Ovary (tissue), 9 donors: Measurements from ENCODE around the gene HS6ST2. TPM values are rescaled to one million over a fixed set of nuclear protein-coding genes. Genes with fewer than 3 reads are reported as not detected.
A peak's percentile ranks its signal among the peaks of the same experiment; 100 is the strongest.

ENCODE experiments used
- DNase-seq, 5 donors: peaks; one replicate each; pipeline ENCODE4 v3.0.0-alpha.2; 2019 to 2020
- H3K27ac ChIP-seq, 2 donors: fragments of 200-600 bp; one replicate each; pipeline versions ENCODE4 v1.5.1 to v1.8.0; 2019 to 2022
- H3K27me3 ChIP-seq: fragments of 200-600 bp; one replicate; pipeline ENCODE4 v1.8.0; 2022
- H3K36me3 ChIP-seq: fragments of 200-600 bp; sonication (generic); one replicate; pipeline ENCODE4 v1.5.1; 2019
- H3K4me1 ChIP-seq: one replicate; pipeline ENCODE4 v1.8.1; 2013; ENCODE audit warnings: mild to moderate bottlenecking, moderate library complexity; ENCODE audit not compliant: insufficient read depth
- H3K4me3 ChIP-seq: fragments of 200-600 bp; sonication (generic); one replicate; pipeline ENCODE4 v1.5.1; 2017
- H3K9me3 ChIP-seq, 2 donors: fragments of 200-600 bp in 1 of 2; sonication (generic) in 1 of 2; one replicate each; pipeline versions ENCODE4 v1.5.1 to v1.8.1; 2013 to 2019; ENCODE audit warnings: mild to moderate bottlenecking in 1 of 2, moderate library complexity in 1 of 2
- CTCF ChIP-seq, 3 donors: fragments of 450-650 bp in 2 of 3; fragments of 200-600 bp in 1 of 3; IDR thresholded peaks; one replicate each; pipeline versions ENCODE4 v1.5.1 to v1.8.0; 2016 to 2022; ENCODE audit warnings: antibody characterized with exemption in 3 of 3, mild to moderate bottlenecking in 1 of 3
- EP300 ChIP-seq: sonication (generic); formaldehyde crosslinking; IDR thresholded peaks from one replicate; pipeline ENCODE4 v1.6.1; 2017; ENCODE audit warnings: antibody characterized with exemption
- POLR2A ChIP-seq: fragments of 450-650 bp; IDR thresholded peaks from one replicate; pipeline ENCODE4 v1.6.1; 2017; ENCODE audit warnings: antibody characterized with exemption, mild to moderate bottlenecking, moderate library complexity
- WGBS, 3 donors: extraction: QIAGEN DNeasy Blood & Tissue Kit in 1 of 3; methylation state at CpG; one replicate each; pipeline versions ENCODE4 v1.1.5 to v1.1.7; 2013 to 2017; 5-methylcytosine and 5-hydroxymethylcytosine counted together
- intact Hi-C, 4 donors: fragments of 100-400 bp; cut with DNase I; formaldehyde crosslinking; loops; one replicate each; pipeline versions ENCODE4 v1.11.0 to v1.15.1; 2022 to 2023
- polyA plus RNA-seq, 2 donors: library from polyadenylated mRNA; stranded (reverse); fragments of 200-250 nt in 1 of 2; fragments of 350-450 nt in 1 of 2; fragmentation: Illumina TruSeq in 1 of 2; extraction: RNeasy Lipid Tissue Mini Kit (QIAGEN cat#74804) in 1 of 2; gene quantifications; one replicate each; pipeline ENCODE4 v1.2.3, GENCODE V29; 2013 to 2014
- total RNA-seq, 7 donors: library from RNA; depleted of rRNA in 2 of 7; stranded (reverse); fragments of >200 nt in 2 of 7; fragmentation: NEBNext Ultra II Directional in 3 of 7; extraction: Animal tissue kit (Norgen Biotek cat#: 25700) in 3 of 7; gene quantifications; one replicate each; pipeline versions ENCODE4 v1.1.0 to v1.2.4, GENCODE V29; 2016 to 2023
- donor health status: DM: no; HTN: no; CAD: no; lungs with moderate emphysema.
- donor health status: DM: no; HTN: no; CAD: no.
- donor health status: Bipolar disorder and iron deficiency.
- donor health status: DM: yes; HTN: yes; CAD: no.
- donor health status: DM: no; HTN: no; CAD: no.
- donor health status: DM: yes; HTN: yes; CAD: no.

Gene HS6ST2
- total and polyA plus RNA-seq, 9 donors = 5.9 to 29.0 (median 12.9) TPM

- peak overlapping the region in 1 of 2 donors; percentile 58 for H3K27ac ChIP-seq
- no peak overlapping the region for H3K4me3 ChIP-seq
- no peaks in the 10 kb centered on the region for H3K9me3 ChIP-seq
- no peaks in the 10 kb centered on the region for H3K27me3 ChIP-seq
- no peaks in the 10 kb centered on the region for H3K36me3 ChIP-seq
- H3K4me1 ChIP-seq = no peaks in the 10 kb centered on the region
- 29 to 32% (median 30%) methylated on average over 8 of the region's 8 CpGs for WGBS, 3 donors
- intact Hi-C loops = no loop called here
- peak in 2 of 5 donors; percentile 23 to 38 for DNase-seq
- no peak for TF ChIP-seq CTCF (IDR thresholded peaks at IDR 0.05)
- no peak for TF ChIP-seq POLR2A
- TF ChIP-seq EP300 = no peak
Observed at GRCh38 chrX:132831336-132831973, 127.0 kb downstream of the HS6ST2 start.

- peaks cover 3% of the 10 kb centered on the region for H3K4me1 ChIP-seq
- no peak for DNase-seq
- H3K4me3 ChIP-seq = no peak overlapping the region
- 12 to 26% (median 23%) methylated on average over 2 of the region's 2 CpGs for WGBS, 3 donors
- no peak for TF ChIP-seq EP300
- no peak for TF ChIP-seq CTCF (IDR thresholded peaks at IDR 0.05)
- no peak for TF ChIP-seq POLR2A
- H3K9me3 ChIP-seq = no peaks in the 10 kb centered on the region
- intact Hi-C loops = no loop called here
- H3K36me3 ChIP-seq = no peaks in the 10 kb centered on the region
- H3K27me3 ChIP-seq = no peaks in the 10 kb centered on the region
- H3K27ac ChIP-seq = peak overlapping the region in 1 of 2 donors; percentile 22
Observed at GRCh38 chrX:132822634-132823012, 135.8 kb downstream of the HS6ST2 start.

GRCh38 chrX:132821974-132822633 lies 136.3 kb downstream of the HS6ST2 start:
- Histone ChIP-seq H3K4me1 (peaks cover 3% of the 10 kb centered on the region), H3K36me3 (no peaks in the 10 kb centered on the region), H3K4me3 (no peak overlapping the region), H3K27me3 (no peaks in the 10 kb centered on the region), H3K9me3 (no peaks in the 10 kb centered on the region), H3K27ac (peak overlapping the region in 1 of 2 donors; percentile 22)
- WGBS, 3 donors = 65 to 67% (median 65%) methylated on average over 3 of the region's 3 CpGs
- DNase-seq = peak in 1 of 5 donors; percentile 24
- TF ChIP-seq EP300 = no peak
- TF ChIP-seq POLR2A = no peak
- TF ChIP-seq CTCF (IDR thresholded peaks at IDR 0.05) = no peak
- intact Hi-C loops = no loop called here

- no peak for DNase-seq
- intact Hi-C loops = no loop called here
Observed at GRCh38 chrX:132820675-132821074, 137.8 kb downstream of the HS6ST2 start.

More at GRCh38 chrX:132820675-132821074, 137.8 kb downstream of the HS6ST2 start:
- Histone ChIP-seq H3K36me3 (no peaks in the 10 kb centered on the region), H3K4me1 (peaks cover 3% of the 10 kb centered on the region), H3K27ac (no peak overlapping the region), H3K4me3 (no peak overlapping the region), H3K9me3 (no peaks in the 10 kb centered on the region), H3K27me3 (no peaks in the 10 kb centered on the region)
- TF ChIP-seq POLR2A = no peak
- TF ChIP-seq CTCF (IDR thresholded peaks at IDR 0.05) = no peak
- no peak for TF ChIP-seq EP300
- WGBS, 3 donors = 77 to 83% (median 78%) methylated on average over 5 of the region's 5 CpGs
